Epithelial cell of prostate (primary cell): ENCODE data around the gene SLX4IP.

Source experiments
- DNase-seq: peaks from one replicate; pipeline ENCODE4 v3.0.0-alpha.2; 2011; ENCODE audit warnings: low read depth, low spot score
- H3K27ac ChIP-seq: fragments of 450-650 bp; 2 replicates; pipeline ENCODE4 v1.5.1; 2017; ENCODE audit warnings: mild to moderate bottlenecking

Gene SLX4IP

GRCh38 chr20:10427060-10427692, 7.9 kb upstream of the SLX4IP start:
- H3K27ac ChIP-seq = no peak overlapping the region
- no peak for DNase-seq

- no peak overlapping the region for H3K27ac ChIP-seq
- no peak for DNase-seq
Observed at GRCh38 chr20:10428008-10428407, 7.1 kb upstream of the SLX4IP start.

GRCh38 chr20:10429443-10429981, 5.6 kb upstream of the SLX4IP start:
- H3K27ac ChIP-seq = peak overlapping the region; percentile 31
- DNase-seq = no peak

GRCh38 chr20:10430000-10430466, 5.1 kb upstream of the SLX4IP start:
- DNase-seq = peak; percentile 54
- H3K27ac ChIP-seq = peak overlapping the region; percentile 31

- no peak for DNase-seq
- peak overlapping the region; percentile 31 for H3K27ac ChIP-seq
Observed at GRCh38 chr20:10430704-10431103, 4.4 kb upstream of the SLX4IP start.

GRCh38 chr20:10432079-10432478, 3.0 kb upstream of the SLX4IP start:
- DNase-seq = no peak
- no peak overlapping the region for H3K27ac ChIP-seq

GRCh38 chr20:10433014-10433622, 2.0 kb upstream of the SLX4IP start:
- peak overlapping the region; percentile 90 for H3K27ac ChIP-seq
- DNase-seq = no peak

GRCh38 chr20:10433623-10434466, 1.3 kb upstream of the SLX4IP start, which contains the start of gene MKKS:
MKKS (minus strand) TSS chr20:10434222; CDS start chr20:10413514, 20,708 bp downstream.
- DNase-seq = peak; percentile 64
- peak within 1 kb of the TSS; percentile 90 for H3K27ac ChIP-seq

- peak; percentile 97 for DNase-seq
Observed at GRCh38 chr20:10434467-10434831, 656 bp upstream of the SLX4IP start.

GRCh38 chr20:10436053-10436699, 1.1 kb downstream of the SLX4IP start:
- DNase-seq = no peak
- H3K27ac ChIP-seq = peak overlapping the region; percentile 90

More at GRCh38 chr20:10434467-10434831, 656 bp upstream of the SLX4IP start:
- peak overlapping the region; percentile 90 for H3K27ac ChIP-seq

GRCh38 chr20:10438217-10438616, 3.1 kb downstream of the SLX4IP start:
- H3K27ac ChIP-seq = no peak overlapping the region
- no peak for DNase-seq

GRCh38 chr20:10443936-10444335, 8.8 kb downstream of the SLX4IP start:
- no peak overlapping the region for H3K27ac ChIP-seq
- DNase-seq = no peak

GRCh38 chr20:10445758-10446157, 10.7 kb downstream of the SLX4IP start:
- no peak for DNase-seq
- H3K27ac ChIP-seq = no peak overlapping the region

- no peak for DNase-seq
- H3K27ac ChIP-seq = peak overlapping the region; percentile 31
Observed at GRCh38 chr20:10447028-10447427, 11.9 kb downstream of the SLX4IP start.

GRCh38 chr20:10448270-10449156, 13.4 kb downstream of the SLX4IP start:
- DNase-seq = no peak
- no peak overlapping the region for H3K27ac ChIP-seq

- no peak overlapping the region for H3K27ac ChIP-seq
- DNase-seq = no peak
Observed at GRCh38 chr20:10449270-10449669, 14.2 kb downstream of the SLX4IP start.

GRCh38 chr20:10453241-10453640, 18.1 kb downstream of the SLX4IP start:
- no peak overlapping the region for H3K27ac ChIP-seq
- DNase-seq = no peak

- no peak overlapping the region for H3K27ac ChIP-seq
Observed at GRCh38 chr20:10454151-10454750, 19.1 kb downstream of the SLX4IP start.

GRCh38 chr20:10461495-10461894, 26.4 kb downstream of the SLX4IP start:
- no peak for DNase-seq
- no peak overlapping the region for H3K27ac ChIP-seq

More at GRCh38 chr20:10454151-10454750, 19.1 kb downstream of the SLX4IP start:
- DNase-seq = no peak
